AG08396 (cell line): ENCODE data around the gene ATP13A4.

Experiments
- DNase-seq: peaks from one replicate; pipeline ENCODE4 v3.0.0; 2012; ENCODE audit warnings: low spot score, mixed read lengths

The ATP13A4 gene

DNA sequence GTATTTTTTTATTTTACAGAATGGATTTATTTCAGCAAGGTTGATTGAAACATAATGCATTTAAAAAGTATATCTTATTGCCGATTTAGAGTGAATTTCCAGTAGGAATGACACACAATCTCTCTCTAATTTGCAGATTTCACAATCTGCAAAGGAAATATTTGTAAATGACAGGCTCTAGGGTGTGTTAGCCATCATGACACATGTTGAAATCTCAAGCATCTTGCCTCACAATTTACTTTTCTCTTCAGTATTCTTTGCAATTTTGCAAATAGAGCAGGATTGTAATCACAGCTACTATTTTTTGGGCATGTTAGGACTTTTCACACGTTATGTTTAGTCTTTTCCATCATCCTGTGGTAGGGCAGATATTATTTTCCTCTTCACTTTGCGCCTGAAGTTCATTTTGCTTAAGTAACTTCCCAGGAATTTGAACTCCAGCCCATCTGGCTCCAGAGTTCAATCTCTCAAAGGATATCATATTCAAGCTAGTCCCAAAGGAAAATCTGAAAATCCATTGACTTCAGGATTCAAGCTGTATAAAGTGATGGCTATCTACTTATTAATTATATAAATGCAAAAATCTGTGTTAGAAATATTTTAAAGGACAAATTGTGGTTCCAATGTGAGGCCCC lies 55.4 kb downstream of the ATP13A4 start:
- no peak for DNase-seq

DNA sequence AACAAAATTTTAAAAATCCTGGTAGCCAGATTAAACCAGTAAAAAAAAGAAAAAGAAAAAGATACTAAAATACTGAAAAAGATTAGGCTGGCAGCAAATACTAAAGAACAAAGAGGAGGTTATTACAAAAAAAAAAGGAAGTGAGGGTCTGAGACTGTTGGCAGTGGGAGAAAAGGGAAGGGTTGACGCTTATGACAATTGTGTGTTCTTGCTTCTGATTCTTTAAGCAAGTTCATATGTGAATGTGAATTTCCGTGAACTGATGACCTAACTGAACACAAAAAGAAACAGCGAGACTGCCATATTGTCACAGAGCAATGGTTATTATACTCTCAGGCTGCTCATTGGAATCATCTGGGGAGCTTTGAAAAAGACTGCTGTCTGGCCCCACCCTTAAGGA lies 56.5 kb downstream of the ATP13A4 start:
- DNase-seq, result no peak

DNA sequence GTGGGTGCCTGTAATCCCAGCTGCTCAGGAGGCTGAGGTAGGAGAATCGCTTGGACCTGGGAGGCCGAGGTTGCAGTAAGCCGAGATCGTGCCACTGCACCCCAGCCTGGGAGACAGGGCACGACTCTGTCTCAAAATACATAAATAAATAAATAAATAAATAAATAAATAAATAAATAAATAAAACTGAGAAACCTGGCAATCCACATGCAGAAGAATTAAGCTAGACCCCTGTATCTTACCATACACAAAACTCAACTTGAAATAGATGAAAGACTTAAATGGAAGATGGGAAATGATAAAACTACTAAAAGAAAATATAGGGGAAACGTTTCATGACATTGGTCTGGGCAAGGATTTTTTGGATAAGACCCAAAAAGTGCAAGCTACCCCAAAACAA lies 58.0 kb downstream of the ATP13A4 start:
- DNase-seq, result no peak

DNA sequence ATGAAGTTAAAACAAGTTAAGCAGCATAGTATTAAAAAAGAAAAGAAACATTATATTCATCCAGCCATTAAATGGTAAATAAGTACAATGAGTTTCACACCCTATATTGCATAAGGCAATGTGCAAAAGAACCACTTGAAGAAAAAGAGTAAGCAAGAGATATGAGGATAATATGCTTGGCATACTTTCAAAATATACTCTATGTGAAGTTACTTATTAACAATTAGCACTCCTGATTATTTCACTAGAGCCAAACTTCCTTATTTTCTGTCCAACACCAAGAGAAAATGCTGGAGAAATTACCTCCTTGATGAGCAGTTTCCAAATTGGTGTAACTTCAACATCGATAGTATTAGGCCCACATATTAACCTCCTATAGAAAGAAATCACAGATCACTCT lies 63.7 kb downstream of the ATP13A4 start:
- DNase-seq, result no peak

DNA sequence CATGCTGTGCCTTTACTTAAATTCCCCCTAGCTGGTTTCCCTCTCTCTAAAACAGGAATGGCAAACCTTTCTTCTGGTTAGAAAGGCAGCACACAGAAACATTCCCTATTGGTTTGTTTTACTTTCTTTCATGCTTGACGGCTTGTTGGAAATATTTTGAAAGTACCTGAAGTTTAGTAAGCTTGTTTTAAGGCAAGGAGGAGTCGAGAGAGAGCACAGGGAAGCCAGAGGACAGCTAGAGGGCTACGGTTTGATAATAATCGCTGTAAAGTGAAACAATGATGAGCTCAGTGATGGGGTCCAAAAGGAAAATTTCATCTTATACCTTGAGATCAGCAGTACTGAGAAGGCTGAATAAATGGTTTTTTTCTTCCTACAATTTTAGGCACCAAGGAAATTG lies 64.1 kb downstream of the ATP13A4 start:
- DNase-seq, result no peak

DNA sequence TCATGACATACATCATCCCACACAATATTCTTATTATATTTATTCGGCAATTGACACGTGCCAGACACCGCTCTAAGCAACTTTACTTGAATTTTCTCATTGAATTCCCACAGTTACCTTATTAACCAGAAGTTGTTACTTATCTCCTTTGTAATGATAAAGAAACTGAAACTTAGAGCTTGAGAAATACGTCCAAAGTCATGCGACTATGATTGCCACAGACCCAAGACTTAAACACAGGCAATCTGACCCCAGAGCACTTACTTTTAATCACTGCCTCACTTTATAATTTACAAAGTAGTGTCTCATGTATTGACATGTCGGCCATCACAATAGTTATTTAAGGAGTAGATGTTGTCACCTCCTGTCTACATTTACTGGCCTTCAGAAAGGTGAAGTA lies 64.7 kb downstream of the ATP13A4 start:
- DNase-seq, result no peak

DNA sequence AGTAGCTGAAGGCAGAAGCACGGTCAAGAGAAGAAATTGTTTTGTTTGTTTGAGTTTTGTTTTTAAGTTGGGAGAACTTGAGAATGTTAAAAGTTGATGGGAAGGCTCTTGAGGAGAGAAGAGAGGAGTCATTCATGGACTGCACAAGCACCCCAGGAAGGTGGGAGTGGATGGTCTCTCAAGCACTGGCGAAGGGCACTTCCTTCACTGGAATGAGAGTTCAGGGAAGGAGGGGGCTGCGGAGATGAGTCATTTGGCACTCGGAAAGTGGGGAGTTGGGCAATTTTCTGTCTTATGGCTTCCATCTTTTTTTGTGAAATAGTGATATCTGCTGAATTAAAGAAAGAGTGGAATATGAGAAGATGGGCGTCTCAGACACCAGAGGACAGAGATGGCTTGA lies 66.0 kb downstream of the ATP13A4 start:
- no peak for DNase-seq

DNA sequence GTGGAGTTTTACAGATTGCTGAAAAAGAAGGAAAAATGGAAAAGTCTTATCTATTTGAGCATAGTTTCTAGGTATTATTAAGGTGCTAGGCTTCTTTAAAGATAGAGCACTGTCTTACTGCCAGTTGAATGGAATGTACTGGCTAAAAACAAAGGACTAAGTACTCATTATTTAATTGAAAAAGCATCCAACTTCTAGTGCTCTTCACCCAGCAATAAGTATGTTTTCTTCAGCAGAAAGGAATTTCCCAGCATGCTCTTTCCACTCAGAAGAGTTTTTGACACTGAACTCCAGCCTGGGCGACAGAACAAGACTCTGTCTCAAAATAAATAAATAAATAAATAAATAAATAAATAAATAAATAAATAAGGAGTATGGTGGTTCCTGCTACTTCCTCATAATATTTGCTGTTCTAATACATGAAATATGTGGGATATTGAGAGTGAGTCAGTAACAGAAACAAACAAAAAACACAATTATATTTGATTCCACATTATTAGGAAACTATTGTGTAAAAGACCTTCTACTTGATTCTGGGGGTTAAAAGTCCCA lies 70.6 kb downstream of the ATP13A4 start:
- no peak for DNase-seq

DNA sequence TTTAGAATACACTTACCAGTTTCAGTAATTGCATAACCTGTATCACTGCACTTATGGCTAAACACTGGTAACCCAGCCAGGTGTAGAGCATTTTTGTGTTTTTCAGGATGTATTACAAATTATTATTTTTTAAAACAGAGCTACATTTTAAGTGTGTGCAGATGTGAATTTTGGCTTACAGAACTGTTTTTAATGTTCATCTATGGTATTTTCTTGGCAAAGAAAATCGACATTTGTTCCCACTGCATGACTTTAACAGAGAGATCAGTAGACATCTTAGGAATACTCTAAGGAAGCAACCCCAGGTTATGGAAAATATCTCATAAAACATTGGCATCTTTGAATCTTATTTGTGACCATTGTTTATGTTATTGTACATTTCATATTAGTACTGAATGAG lies 73.3 kb downstream of the ATP13A4 start:
- no peak for DNase-seq

DNA sequence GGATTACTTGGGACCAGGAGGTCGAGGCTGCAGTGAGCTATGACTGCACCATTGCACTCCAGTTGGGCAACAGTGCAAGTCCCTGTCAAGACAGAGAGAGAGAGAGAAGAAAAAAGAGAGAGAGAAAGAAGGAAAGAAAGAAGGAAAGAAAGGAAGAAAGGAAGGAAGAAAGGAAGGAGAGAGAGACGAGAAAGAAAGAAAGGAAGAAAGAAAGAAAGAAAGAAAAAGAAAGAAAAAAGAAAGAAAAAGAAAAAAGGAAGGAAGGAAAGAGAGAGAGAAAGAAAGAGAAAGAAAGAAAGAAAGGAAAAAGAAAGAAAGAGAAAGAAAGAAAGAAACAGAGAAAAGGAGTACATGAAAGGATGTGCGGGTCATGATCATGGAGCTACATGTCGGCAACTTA lies 80.2 kb downstream of the ATP13A4 start:
- DNase-seq, result no peak

DNA sequence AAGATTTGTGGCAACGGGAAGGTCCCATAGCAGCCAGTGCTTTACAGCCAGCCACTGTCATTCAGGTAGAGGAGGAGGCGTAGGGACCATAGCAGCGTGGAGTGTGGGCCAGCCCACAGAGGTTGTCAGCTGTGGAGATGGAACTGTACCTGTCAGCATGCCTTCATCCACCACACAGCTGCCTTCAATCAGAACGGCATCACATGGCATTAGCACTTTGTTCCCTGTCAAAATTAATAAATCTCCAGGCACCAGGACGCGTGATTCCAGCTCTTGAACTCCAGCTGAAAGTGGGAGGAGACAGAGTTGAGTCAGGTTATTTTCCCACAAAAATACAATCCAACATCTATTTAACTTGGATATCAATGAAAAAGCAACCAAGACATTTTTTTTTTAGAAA lies 84.0 kb downstream of the ATP13A4 start:
- DNase-seq, result no peak

DNA sequence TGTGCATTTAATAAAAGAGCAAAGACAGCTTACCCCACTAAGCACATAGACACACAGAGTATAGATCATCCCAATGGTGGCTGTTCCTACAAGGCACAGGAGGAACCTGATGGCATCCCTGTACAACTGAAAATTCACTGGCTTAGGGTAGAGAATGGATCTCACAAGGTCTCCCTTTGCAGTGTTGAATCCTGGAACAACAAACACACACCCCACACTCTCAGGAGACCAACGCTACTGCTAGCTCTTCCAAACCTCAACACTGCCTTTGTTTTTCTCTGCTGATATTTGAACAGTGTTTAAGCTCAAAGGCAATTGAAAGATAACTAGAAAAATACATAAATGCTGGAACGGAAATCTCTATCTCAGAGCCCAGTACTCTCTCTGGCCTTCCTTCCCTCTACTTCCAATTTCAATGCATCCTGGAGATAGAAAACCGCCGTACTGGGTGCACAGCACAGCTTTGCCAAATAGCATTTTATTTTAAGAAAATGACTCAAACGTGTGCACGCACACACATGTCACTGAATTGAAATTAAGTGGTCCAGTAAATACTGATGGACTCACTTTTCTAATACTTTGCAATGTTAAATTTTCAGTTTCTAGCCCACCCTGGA lies 88.6 kb downstream of the ATP13A4 start:
- DNase-seq, result no peak

DNA sequence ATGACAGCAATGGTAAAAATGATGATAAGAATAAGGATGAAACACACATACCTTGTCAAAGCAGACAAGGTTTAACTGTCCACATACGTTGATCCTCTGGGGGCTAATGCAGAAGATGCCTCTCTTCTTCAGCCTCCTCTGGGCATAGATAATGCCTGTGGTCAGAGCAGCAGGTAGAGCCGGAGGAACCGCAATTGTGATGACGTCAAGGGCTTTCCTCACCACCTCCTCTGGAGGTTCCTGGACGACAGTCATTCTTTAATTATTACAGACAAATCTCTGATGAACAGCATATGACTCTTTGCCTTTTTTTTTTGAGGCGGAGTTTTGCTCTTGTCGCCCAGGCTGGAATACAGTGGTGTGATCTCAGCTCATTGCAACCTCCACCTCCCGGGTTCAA lies 89.8 kb downstream of the ATP13A4 start:
- no peak for DNase-seq

DNA sequence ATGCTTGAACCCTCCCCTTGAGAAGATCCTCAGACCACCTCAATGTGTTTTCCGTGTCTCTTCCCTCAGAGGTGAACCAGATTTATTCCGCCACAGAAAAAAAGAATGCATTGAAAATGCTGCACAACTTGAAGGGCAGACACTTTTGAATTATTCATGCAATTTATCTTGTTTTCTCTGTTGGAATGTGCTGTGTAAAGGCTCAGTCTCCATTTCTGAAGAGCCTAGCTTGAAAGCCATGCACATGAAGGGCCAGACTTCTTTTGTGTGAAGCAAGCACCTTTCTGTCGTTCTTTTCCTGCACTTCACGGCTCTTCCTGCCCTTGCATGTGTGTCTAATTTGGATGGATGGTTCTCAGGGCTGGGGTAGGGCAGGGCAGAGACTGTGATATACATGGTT lies 97.2 kb downstream of the ATP13A4 start:
- DNase-seq, result no peak

DNA sequence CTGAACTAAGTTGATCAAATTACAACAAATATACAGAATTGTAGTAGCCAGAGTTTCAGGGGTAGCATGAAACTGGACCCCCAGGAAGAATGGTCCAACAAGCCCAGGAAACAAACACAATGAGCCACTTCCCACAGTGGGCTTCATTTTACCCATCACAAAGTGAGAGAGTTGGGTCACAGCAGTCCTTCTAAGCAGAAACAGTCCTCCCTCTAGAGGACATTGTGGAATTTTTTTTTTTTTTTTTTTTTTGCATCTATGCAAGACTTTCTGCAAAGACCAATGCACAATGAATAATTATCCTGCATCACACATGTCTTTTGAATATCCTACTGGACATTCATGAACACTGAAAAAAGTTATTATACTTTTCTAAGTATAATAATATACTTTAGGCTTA lies 102.4 kb downstream of the ATP13A4 start:
- no peak for DNase-seq

DNA sequence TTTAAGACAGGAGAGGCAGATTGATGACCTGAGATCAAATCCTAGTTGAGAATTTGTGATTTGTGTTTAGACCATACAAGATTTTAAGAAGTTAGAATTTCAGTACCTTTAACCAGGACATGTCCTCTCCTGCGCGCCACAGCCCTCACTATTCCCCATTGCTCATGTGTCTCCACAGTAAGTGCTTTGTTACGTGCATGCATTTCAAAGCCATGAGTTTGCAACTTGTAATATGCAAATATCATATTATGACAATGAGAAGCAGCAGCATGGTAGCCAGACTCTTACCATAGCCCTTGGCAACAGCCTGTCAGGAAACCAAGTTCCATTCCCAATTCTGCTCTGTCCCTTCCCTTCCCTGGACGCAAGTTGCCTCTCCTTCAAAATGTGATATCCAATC lies 102.8 kb downstream of the ATP13A4 start:
- no peak for DNase-seq

DNA sequence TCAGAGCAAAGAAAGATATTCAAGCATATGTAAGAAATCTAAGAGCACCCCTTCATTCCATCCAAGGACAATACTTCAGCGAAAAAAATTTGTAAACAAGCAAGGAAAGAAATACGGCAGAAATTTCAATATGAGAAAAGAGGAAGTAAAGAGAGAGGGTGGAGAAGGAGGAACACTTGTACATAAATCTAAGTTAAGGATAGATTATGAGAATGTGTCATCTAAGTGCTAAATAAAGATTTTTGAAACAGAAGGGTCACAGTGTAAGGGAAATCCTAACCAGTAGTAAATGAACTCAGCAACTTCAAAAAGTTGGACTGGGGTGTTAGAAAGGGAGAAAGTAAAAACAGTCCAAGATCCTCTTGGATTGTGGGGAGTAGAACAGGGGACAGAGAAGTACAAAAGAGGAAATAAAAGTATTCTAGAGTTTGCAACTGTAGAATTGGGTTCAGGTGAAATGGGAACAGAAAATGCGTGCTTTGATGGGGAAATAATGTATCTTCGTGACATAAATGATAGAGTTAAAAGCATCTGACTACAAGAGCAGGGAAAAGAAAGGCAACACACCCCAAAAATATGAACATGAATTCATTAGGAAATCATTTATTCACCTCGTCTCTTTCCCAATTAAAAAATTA lies 107.6 kb downstream of the ATP13A4 start:
- DNase-seq, result no peak

DNA sequence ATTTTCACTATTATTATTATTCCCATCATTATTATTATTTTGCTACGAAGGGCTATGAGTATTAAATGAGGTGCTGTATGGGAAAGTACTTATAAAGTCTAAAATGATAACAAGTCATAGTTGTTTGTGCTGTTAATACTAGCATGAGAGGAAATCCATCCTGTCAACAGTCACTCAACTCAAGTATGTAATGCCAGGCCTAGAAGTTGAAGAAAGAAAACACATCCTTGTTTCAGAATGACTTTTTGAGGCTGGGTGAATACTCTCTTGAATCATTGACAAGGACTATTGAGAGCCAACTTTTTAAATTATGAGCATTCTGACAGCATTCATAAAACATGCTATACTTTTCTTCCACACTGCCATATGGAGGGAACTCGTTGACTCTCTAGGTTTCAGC lies 115.3 kb downstream of the ATP13A4 start:
- no peak for DNase-seq

DNA sequence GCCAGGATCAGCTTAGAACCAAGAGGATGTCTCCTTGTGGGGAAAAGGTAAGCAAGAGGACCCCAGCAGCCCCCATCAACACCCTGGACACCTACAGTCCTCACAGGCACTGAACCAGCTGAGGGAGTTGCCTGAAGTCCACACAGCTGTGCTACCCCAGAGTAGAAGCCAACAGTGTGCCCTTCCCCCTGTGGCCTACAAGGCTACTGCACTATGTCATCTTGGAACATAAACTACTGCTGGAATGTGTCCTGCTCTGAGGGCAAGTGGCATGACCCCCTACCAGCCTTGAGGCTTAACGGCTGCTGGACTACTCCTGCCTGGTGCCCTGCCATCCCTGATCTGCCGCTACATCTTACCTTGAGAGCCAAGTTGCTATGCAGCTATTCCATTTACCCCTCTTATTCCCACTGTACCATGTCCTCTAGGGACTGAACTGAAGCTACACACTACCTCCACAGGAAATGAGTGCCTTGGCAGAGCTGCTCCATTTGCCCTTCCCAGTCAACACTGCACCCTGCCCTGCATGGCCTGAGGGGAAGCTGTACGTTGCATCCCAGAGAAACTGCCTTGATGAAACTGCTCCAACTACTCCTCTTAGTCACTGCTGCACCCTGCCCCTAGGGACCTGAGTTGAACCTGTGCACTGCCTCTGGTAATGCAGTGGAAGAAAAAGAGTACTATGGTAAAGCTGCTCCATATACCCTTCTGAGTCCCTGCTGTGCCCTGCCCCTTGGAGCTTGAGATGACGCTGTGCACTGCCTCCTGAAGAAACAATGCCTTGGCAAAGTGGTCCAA lies 135.9 kb downstream of the ATP13A4 start:
- DNase-seq, result no peak

DNA sequence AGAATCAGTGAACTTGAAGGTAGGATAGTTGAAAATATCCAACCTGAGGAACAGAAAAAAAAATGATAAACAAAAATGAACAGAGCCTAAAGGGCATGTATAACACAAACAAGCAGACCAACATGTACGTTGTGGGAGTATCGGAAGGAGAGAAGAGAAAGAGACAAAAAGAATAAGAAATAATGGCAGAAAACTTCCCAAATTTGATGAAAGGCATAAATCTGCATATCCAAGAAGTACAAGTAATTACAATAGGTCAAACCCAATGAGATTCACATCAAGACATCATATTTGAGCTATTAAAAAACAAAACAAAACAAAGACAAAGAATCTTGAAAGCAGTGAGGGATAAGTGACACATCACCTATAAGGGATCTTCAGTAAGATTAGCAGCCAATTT lies 138.1 kb downstream of the ATP13A4 start:
- no peak for DNase-seq

DNA sequence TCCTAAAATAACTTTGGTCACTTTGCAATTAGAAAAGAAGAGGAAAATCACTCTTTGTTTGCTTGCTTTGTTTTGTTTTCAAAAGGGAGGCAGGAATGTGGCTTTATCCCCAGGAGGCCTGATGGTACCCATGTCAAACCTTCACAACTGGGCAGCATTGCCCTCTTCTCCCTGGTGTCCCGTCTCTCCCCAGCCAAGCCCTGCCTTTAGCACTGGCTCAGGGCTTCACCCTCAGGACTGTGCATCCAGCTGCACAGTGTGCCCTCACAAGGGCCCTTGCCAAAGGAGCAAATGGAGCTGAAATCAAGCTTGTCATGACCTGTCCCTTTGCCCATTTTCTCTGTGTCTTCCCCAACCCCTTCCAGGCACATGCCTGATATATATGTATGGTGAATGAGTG lies 147.0 kb downstream of the ATP13A4 start:
- DNase-seq, result no peak

DNA sequence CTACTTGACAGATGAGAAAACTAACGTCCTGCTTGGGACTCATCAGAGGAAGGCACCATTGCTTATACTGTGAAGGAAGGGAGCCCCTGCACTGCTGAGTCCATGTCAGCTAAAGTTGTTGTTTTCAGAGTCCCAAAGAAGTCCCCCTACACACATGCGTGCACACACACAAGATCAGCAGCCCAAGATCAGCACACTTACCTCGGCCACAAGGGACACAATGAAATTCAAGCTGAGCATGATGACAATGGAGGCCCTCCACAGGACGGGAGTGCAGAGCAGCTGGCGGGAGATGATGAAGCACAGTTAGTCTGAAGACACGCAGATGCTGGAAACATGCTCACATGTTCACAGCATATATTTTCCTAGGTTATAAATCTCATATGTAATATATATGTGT lies 147.6 kb downstream of the ATP13A4 start:
- no peak for DNase-seq

DNA sequence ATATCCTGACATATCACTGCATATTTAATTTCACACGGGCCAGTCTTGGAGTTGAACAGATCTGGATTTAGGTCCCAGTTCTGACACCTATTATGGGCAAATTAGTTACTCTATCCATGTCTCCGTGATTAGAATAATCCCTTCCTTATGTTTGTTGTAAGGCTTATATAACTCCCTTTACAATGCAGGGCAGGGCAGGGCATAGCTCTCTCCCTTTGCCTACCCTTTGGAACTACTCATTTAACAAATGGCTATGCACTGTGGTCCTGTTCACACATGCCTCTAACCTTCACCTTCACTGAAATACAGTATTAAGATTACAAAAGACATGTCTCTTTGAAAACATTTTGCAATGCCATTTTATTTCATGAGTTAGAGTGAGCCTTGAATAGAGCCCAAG lies 151.4 kb downstream of the ATP13A4 start:
- no peak for DNase-seq
